ENCODE results near the gene ABCA4. TPM values are rescaled to one million over a fixed set of nuclear protein-coding genes. Genes with fewer than 3 reads are reported as not detected.

The ABCA4 gene
- total RNA-seq, 1 donor from 2014 or later = 3.2 TPM

GRCh38 chr1:94106716-94107115 lies 14.2 kb downstream of the ABCA4 start:
- no peak for DNase-seq (ENCODE audit: extremely low spot score, unreplicated experiment)
- Mint-ChIP-seq H3K4me1 (ENCODE audit: unreplicated experiment) (peaks cover 51% of the 10 kb centered on the region), H3K36me3 (no peaks in the 10 kb centered on the region), H3K27ac (peak overlapping the region; percentile 96), H3K27me3 (no peaks in the 10 kb centered on the region), H3K4me3 (peak overlapping the region; percentile 9), H3K9me3 (no peaks in the 10 kb centered on the region)
- no peak for TF ChIP-seq CTCF (conservative IDR thresholded peaks at IDR 0.05)

GRCh38 chr1:94105957-94106529 lies 14.9 kb downstream of the ABCA4 start:
- peaks cover 51% of the 10 kb centered on the region for H3K4me1 Mint-ChIP-seq (ENCODE audit: unreplicated experiment)
- no peak for TF ChIP-seq CTCF (conservative IDR thresholded peaks at IDR 0.05)
- no peaks in the 10 kb centered on the region for H3K27me3 Mint-ChIP-seq
- no peaks in the 10 kb centered on the region for H3K36me3 Mint-ChIP-seq
- no peak for DNase-seq (ENCODE audit: extremely low spot score, unreplicated experiment)
- no peaks in the 10 kb centered on the region for H3K9me3 Mint-ChIP-seq
- H3K27ac Mint-ChIP-seq = peak overlapping the region; percentile 96
- peak overlapping the region; percentile 52 for H3K4me3 Mint-ChIP-seq

GRCh38 chr1:94105581-94105952 lies 15.4 kb downstream of the ABCA4 start:
- peaks cover 53% of the 10 kb centered on the region for H3K4me1 Mint-ChIP-seq (ENCODE audit: unreplicated experiment)
- DNase-seq (ENCODE audit: extremely low spot score, unreplicated experiment) = no peak
- H3K4me3 Mint-ChIP-seq = peak overlapping the region; percentile 67
- no peak for TF ChIP-seq CTCF (conservative IDR thresholded peaks at IDR 0.05)
- no peaks in the 10 kb centered on the region for H3K9me3 Mint-ChIP-seq
- peak overlapping the region; percentile 96 for H3K27ac Mint-ChIP-seq
- no peaks in the 10 kb centered on the region for H3K27me3 Mint-ChIP-seq
- no peaks in the 10 kb centered on the region for H3K36me3 Mint-ChIP-seq

- Mint-ChIP-seq H3K9me3 (no peaks in the 10 kb centered on the region), H3K4me3 (peak overlapping the region; percentile 67), H3K27me3 (no peaks in the 10 kb centered on the region), H3K27ac (peak overlapping the region; percentile 96), H3K4me1 (ENCODE audit: unreplicated experiment) (peaks cover 59% of the 10 kb centered on the region), H3K36me3 (no peaks in the 10 kb centered on the region)
- DNase-seq (ENCODE audit: extremely low spot score, unreplicated experiment) = no peak
- TF ChIP-seq CTCF (conservative IDR thresholded peaks at IDR 0.05) = no peak
These were observed 16.0 kb downstream of the ABCA4 start for GRCh38 chr1:94104776-94105580.

GRCh38 chr1:94104127-94104684 lies 16.7 kb downstream of the ABCA4 start:
- no peak for TF ChIP-seq CTCF (conservative IDR thresholded peaks at IDR 0.05)
- no peak for DNase-seq (ENCODE audit: extremely low spot score, unreplicated experiment)
- Mint-ChIP-seq H3K27ac (peak overlapping the region; percentile 96), H3K9me3 (no peaks in the 10 kb centered on the region), H3K36me3 (no peaks in the 10 kb centered on the region), H3K4me3 (no peak overlapping the region), H3K4me1 (ENCODE audit: unreplicated experiment) (peaks cover 61% of the 10 kb centered on the region), H3K27me3 (no peaks in the 10 kb centered on the region)
